ENCODE measurements around the gene ENPEP. TPM values are rescaled to one million over a fixed set of nuclear protein-coding genes. Genes with fewer than 3 reads are reported as not detected.
A peak's percentile ranks its signal among the peaks of the same experiment; 100 is the strongest.

Gene ENPEP
- total RNA-seq, 4 donors from 2014 or later: 0.80 to 6.2 (median 1.5) TPM

DNA sequence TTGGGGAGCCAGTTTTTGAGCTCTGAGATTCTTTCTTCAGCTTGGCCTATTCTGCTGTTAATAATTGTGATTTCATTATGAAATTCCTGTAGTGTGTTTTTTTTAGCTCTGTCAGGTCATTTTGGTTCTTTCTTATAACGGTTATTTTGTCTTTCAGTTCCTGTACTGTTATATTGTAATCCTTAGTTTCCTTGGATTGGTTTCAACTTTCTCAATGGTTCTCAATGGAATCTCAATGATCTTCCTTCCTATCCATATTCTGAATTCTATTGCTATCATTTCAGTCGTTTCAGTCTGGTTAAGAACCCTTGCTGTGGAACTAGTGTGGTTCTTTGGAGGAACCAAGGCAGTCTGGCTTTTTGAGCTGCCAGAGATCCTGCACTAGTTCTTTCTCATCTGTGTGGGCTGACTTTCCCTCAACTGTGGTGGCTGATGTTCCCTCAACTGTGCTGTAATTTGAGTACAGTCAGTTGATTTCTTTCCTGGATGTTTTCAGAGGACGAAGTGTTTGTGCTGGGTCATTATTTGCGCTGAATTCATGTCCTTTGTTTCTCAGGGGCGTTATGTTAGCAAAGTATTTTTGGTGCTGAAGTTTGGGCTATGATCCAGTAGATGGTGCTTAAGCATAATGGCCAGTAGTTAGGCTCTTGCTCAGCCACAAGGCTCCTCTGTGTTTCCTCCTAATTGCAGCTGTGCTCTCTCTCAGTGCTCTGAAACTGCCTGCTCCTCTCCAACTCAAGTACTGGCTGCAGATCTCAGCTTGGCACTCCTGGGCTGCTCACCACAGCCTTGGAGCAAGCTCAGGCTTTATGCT lies 27.5 kb downstream of the ENPEP start:
- no peaks in the 10 kb centered on the region for H3K9me3 ChIP-seq
- no peak for TF ChIP-seq EP300 (IDR thresholded peaks at IDR 0.05; ENCODE audit: low read depth)
- no peak for TF ChIP-seq POLR2AphosphoS5 (IDR thresholded peaks at IDR 0.05)
- no peak for TF ChIP-seq POLR2A (IDR thresholded peaks at IDR 0.05)
- TF ChIP-seq, protein P1, sequence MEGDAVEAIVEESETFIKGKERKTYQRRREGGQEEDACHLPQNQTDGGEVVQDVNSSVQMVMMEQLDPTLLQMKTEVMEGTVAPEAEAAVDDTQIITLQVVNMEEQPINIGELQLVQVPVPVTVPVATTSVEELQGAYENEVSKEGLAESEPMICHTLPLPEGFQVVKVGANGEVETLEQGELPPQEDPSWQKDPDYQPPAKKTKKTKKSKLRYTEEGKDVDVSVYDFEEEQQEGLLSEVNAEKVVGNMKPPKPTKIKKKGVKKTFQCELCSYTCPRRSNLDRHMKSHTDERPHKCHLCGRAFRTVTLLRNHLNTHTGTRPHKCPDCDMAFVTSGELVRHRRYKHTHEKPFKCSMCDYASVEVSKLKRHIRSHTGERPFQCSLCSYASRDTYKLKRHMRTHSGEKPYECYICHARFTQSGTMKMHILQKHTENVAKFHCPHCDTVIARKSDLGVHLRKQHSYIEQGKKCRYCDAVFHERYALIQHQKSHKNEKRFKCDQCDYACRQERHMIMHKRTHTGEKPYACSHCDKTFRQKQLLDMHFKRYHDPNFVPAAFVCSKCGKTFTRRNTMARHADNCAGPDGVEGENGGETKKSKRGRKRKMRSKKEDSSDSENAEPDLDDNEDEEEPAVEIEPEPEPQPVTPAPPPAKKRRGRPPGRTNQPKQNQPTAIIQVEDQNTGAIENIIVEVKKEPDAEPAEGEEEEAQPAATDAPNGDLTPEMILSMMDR (IDR thresholded peaks at IDR 0.05): no peak
- H3K4me1 ChIP-seq: no peaks in the 10 kb centered on the region
- no peaks in the 10 kb centered on the region for H3K27me3 ChIP-seq
- in situ Hi-C loops (cut with MboI; ENCODE audit: low pct_ligation_motif_present in 1 of 4, low pct_unique_long_range_greater_than_20kb in 1 of 4, low sequenced_read_pairs in 3 of 4): loop anchor here (10.0 to 25.0 kb wide), 6 partner anchors 159 to 1091 kb away; no protein-coding TSS in a partner anchor
- no peak for DNase-seq
- H3K36me3 ChIP-seq: no peaks in the 10 kb centered on the region
- no peak overlapping the region for H3K4me3 ChIP-seq
- H3K27ac ChIP-seq: no peak overlapping the region
- WGBS, 2 donors (ENCODE audit: low coverage in 1 of 2): 54% methylated on average over 5 of the region's 5 CpGs
- intact Hi-C loops (cut with DNase I; ENCODE audit: low total_unique reads): no loop called here

DNA sequence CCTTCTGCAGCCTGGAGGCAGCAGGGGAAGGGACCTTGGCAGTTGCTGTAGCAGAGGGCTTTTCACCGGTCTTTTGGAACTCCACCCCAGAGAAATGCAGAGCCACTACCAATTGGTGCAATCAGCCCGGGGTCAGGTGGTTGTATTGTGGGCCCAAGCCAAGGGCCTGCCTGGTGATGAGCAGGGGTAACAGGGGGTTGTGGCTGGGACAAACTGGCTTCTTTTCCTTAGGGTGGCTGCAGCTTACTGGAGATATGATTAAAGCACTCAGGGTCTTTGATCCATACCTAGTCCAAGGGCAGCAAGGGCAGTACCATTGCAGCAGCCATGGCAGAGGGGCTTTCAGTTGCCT lies 28.1 kb downstream of the ENPEP start:
- 88% methylated on average over 1 of the region's 2 CpGs; no CpG with 5 or more reads in 1 of the 2 donors for WGBS, 2 donors (ENCODE audit: low coverage in 1 of 2)
- Histone ChIP-seq H3K27ac (no peak overlapping the region), H3K36me3 (no peaks in the 10 kb centered on the region), H3K4me1 (no peaks in the 10 kb centered on the region), H3K27me3 (no peaks in the 10 kb centered on the region), H3K4me3 (no peak overlapping the region), H3K9me3 (no peaks in the 10 kb centered on the region)
- DNase-seq: no peak
- intact Hi-C loops (cut with DNase I; ENCODE audit: low total_unique reads): no loop called here
- in situ Hi-C loops (cut with MboI; ENCODE audit: low pct_ligation_motif_present in 1 of 4, low pct_unique_long_range_greater_than_20kb in 1 of 4, low sequenced_read_pairs in 3 of 4): loop anchor here (10.0 to 25.0 kb wide), 6 partner anchors 159 to 1092 kb away; no protein-coding TSS in a partner anchor
- TF ChIP-seq, protein P1 (IDR thresholded peaks at IDR 0.05): no peak
- TF ChIP-seq POLR2A (IDR thresholded peaks at IDR 0.05) (no peak), EP300 (IDR thresholded peaks at IDR 0.05; ENCODE audit: low read depth) (no peak), POLR2AphosphoS5 (IDR thresholded peaks at IDR 0.05) (no peak)

DNA sequence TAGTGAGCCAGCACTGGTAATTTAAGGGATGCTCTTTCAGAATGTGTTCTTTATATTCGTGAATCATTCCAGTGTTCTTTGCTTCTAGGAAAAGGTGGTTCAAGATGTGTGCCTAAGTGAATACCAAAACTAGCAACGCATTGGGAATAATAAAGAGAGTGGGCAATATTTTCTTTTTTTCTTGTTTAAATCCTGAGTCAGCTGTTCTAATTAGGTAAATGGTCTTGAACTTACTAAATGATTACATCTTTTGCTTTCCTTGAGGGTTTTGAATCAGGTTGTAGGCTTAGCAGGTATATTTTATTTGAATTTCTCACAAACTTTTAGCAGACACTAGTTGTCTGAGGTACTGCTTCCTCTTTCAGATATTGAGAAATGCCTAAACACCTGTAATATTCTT lies 29.5 kb downstream of the ENPEP start:
- H3K27me3 ChIP-seq: no peaks in the 10 kb centered on the region
- intact Hi-C loops (cut with DNase I; ENCODE audit: low total_unique reads) (no loop called here), in situ Hi-C loops (cut with MboI; ENCODE audit: low pct_ligation_motif_present in 1 of 4, low pct_unique_long_range_greater_than_20kb in 1 of 4, low sequenced_read_pairs in 3 of 4) (loop anchor here (10.0 to 25.0 kb wide), 6 partner anchors 161 to 1093 kb away; no protein-coding TSS in a partner anchor)
- no peak for DNase-seq
- WGBS, 2 donors (ENCODE audit: low coverage in 1 of 2): 84 to 86% methylated on average over 2 of the region's 2 CpGs
- H3K9me3 ChIP-seq: no peaks in the 10 kb centered on the region
- no peak overlapping the region for H3K27ac ChIP-seq
- no peaks in the 10 kb centered on the region for H3K4me1 ChIP-seq
- H3K36me3 ChIP-seq: no peaks in the 10 kb centered on the region
- TF ChIP-seq, protein P1 (IDR thresholded peaks at IDR 0.05): no peak
- TF ChIP-seq POLR2AphosphoS5 (IDR thresholded peaks at IDR 0.05) (no peak), EP300 (IDR thresholded peaks at IDR 0.05; ENCODE audit: low read depth) (no peak), POLR2A (IDR thresholded peaks at IDR 0.05) (no peak)
- no peak overlapping the region for H3K4me3 ChIP-seq

DNA sequence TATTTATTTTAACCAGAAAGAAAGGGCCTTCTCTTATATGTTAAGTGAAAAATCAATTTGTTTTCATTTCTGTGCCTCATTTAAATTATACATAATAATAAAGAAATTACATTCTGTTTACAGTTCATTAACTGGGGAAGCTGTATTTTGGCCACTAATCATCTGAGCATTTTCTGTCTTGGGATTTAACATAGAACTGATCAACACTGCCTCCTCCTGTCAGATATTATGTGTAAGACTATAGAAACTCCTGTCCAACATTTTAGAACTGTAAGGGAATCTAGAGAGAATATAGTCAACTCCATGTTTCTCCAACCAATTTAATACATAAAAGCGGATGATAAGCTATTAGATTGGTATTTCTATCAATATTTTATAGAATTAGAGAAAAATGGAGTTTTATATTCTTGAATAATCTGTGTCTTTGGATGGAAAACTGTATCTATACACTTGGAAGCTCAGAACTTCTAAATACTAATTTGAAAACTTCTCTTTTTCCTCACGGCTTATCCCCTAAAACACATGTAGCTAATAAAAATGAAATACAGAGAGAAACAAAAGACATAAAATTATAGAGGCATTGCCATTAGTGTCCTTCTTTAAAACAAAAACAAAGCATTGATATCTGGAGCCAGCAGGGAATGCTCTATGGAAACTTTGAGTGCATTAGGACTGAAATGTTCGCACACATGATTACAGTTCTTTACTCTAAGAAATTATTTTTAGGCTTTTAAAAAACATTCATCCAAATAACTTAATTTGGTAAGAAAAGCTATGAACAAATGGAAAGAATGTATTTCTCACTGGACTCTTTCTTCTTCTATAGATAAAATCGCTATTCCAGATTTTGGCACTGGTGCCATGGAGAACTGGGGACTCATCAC lies 33.1 kb downstream of the ENPEP start:
- H3K4me1 ChIP-seq: peaks cover 0 to 2% (median 0%) of the 10 kb centered on the region in 4 donors
- no peaks in the 10 kb centered on the region for H3K27me3 ChIP-seq
- 81% methylated on average over 4 of the region's 4 CpGs for WGBS, 2 donors (ENCODE audit: low coverage in 1 of 2)
- no peak for TF ChIP-seq EP300 (IDR thresholded peaks at IDR 0.05; ENCODE audit: low read depth)
- TF ChIP-seq, protein P1 (IDR thresholded peaks at IDR 0.05): peak in 4 of 5 experiments; percentile 23 to 53 (median 36)
- intact Hi-C loops (cut with DNase I; ENCODE audit: low total_unique reads): no loop called here
- in situ Hi-C loops (cut with MboI; ENCODE audit: low pct_ligation_motif_present in 1 of 4, low pct_unique_long_range_greater_than_20kb in 1 of 4, low sequenced_read_pairs in 3 of 4): loop anchor here (10.0 to 25.0 kb wide), 6 partner anchors 164 to 1097 kb away; no protein-coding TSS in a partner anchor
- no peaks in the 10 kb centered on the region for H3K9me3 ChIP-seq
- no peaks in the 10 kb centered on the region for H3K36me3 ChIP-seq
- H3K27ac ChIP-seq: no peak overlapping the region
- DNase-seq: no peak
- H3K4me3 ChIP-seq: no peak overlapping the region

Data from transverse colon (tissue), 4 donors.